ENCODE data around the gene CCL4L2. TPM values are rescaled to one million over a fixed set of nuclear protein-coding genes. Genes with fewer than 3 reads are reported as not detected.

CCL4L2 gene
- not detected in 2 replicates for total RNA-seq

DNA sequence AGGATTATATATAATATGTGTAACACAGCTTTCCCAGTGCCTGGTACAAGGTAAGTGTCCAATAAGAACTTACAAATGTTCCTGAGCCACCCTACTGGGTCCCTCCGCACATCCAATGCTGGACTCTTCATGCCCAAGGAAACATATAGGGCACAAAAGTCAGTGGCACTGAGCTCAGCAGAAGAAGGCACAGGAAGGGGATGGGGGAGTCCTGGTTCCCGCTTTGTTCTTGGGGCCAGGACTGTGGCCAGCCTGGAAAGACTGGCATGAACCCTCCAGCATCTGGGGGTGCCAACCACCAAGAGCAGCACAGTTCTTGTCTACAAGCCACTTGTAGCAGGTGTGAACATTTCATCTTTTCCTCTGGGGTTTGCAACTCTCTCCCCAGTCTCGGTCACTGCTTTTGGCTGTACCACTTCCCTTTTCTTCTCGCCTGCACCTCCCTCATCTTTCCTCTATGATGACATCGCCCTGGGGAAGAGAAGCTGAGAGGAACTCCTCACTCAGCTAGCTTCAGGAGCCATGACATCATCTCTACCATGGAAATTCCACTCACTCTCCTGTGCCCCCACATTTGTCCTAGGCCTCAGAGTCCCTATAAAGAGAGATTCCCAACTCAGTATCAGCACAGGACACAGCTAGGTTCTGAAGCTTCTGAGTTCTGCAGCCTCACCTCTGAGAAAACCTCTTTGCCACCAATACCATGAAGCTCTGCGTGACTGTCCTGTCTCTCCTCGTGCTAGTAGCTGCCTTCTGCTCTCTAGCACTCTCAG lies at the start of gene CCL4L2:
CCL4L2 (plus strand) TSS at position 625 of the 773 bp plus-strand sequence.

DNA sequence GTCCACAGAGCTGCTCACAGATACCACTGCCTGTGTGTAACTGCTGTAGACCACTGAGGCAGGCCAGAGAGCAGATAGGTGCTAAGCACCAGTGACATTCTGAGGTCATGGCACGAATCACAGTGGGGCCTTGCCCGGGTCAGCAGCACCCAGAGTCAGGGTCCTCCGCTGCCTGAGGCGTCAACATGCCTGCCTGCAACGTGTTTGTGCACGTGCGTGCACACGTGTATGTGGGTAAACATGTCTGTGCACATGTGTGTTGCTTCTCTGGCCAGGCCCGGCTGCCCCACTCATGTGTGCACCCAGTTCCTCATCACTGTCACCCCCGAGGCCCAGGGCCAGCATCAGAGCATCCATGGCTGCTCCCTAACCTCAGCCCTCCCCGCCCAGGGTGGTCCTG lies 34.3 kb upstream of the CCL4L2 start, which contains the start of gene TBC1D3B:
TBC1D3B (minus strand) TSS at position 101 of the 400 bp plus-strand sequence. CDS start 1,586 bp downstream, outside the sequence.

Other genes starting within 250 kb of the CCL4L2 start
- not detected in 2 replicates for gene CCL16, start 229.6 kb upstream of the CCL4L2 start, total RNA-seq
- not detected in 2 replicates for gene CCL14, start 224.3 kb upstream of the CCL4L2 start, total RNA-seq
- gene CCL15, start 209.5 kb upstream of the CCL4L2 start, total RNA-seq: not detected in 2 replicates
- gene CCL23, start 193.1 kb upstream of the CCL4L2 start, total RNA-seq: not detected in 2 replicates
- not detected in 2 replicates for gene CCL18, start 146.8 kb upstream of the CCL4L2 start, total RNA-seq
- not detected in 2 replicates for gene CCL3, start 120.9 kb upstream of the CCL4L2 start, total RNA-seq
- gene CCL4, start 107.2 kb upstream of the CCL4L2 start, total RNA-seq: not detected in 2 replicates
- 1.8 TPM in 1 of 2 replicates, not detected in the other for gene TBC1D3B, start 34.4 kb upstream of the CCL4L2 start, total RNA-seq
- gene CCL3L1, start 14.3 kb upstream of the CCL4L2 start, total RNA-seq: not detected in 2 replicates
- gene TBC1D3I, start 53.5 kb downstream of the CCL4L2 start, total RNA-seq: 2.5 TPM in 1 of 2 replicates, not detected in the other
- gene TBC1D3G, start 112.8 kb downstream of the CCL4L2 start, total RNA-seq: not detected in 2 replicates
- gene TBC1D3H, start 177.4 kb downstream of the CCL4L2 start, total RNA-seq: not detected in 2 replicates

All from mesangial cell (primary cell).